Measurements from ENCODE around the gene UHRF1. TPM values are rescaled to one million over a fixed set of nuclear protein-coding genes. Genes with fewer than 3 reads are reported as not detected.

UHRF1 gene
- total RNA-seq, 1 experiment from 2014 or later = 109 TPM

GRCh38 chr19:4991996-4992698, 82.8 kb downstream of the UHRF1 start:
- Histone ChIP-seq H3K79me2 (ENCODE audit: insufficient read depth, low read length) (peaks cover 56% of the 10 kb centered on the region), H3K9me2 (ENCODE audit: insufficient read depth) (no peaks in the 10 kb centered on the region), H2AFZ (ENCODE audit: low read depth, low read length, poor library complexity, severe bottlenecking) (no peak overlapping the region), H3K4me1 (ENCODE audit: control insufficient read depth in 1 of 2, insufficient read depth in 2 of 2, low read length in 2 of 2) (peaks cover 15 to 29% of the 10 kb centered on the region in 2 experiments), H3K9me3 (ENCODE audit: control insufficient read depth in 1 of 2, insufficient read depth in 1 of 2, low read depth in 1 of 2, low read length in 2 of 2) (no peaks in the 10 kb centered on the region), H3K27ac (ENCODE audit: low read depth, low read length) (no peak overlapping the region), H3K4me2 (ENCODE audit: low read length) (no peak overlapping the region), H3K9ac (ENCODE audit: low read length) (no peak overlapping the region), H3K27me3 (ENCODE audit: insufficient read depth, low read length) (no peaks in the 10 kb centered on the region), H3K4me3 (replicated peaks in 1 of 2; ENCODE audit: low read depth in 1 of 2, low read length in 2 of 2) (no peak overlapping the region), H3K36me3 (ENCODE audit: control insufficient read depth in 1 of 2, insufficient read depth in 2 of 2, low read length in 2 of 2) (no peaks in the 10 kb centered on the region), H4K20me1 (ENCODE audit: insufficient read depth) (no peaks in the 10 kb centered on the region)
- intact Hi-C loops (cut with micrococcal nuclease) = no loop called here
- ChIA-PET RAD21 (ENCODE audit: low non-redundant PET in 1 of 2, low total read pairs in 2 of 2, uncharacterized antibody in 2 of 2, unreplicated experiment in 2 of 2) (no interaction called here), CTCF (no interaction called here), POLR2A (no interaction called here)
- ATAC-seq = no peak
- DNase-seq (ENCODE audit: low read depth, low spot score) = no peak
- no TSS peak for BruUV-seq (replicated peaks)
- TF ChIP-seq SRF (IDR thresholded peaks at IDR 0.05; ENCODE audit: low read depth) (no peak), ELF1 (IDR thresholded peaks at IDR 0.05; ENCODE audit: borderline replicate concordance, low read depth) (no peak), ATF3 (IDR thresholded peaks at IDR 0.05) (no peak), FOSL1 (IDR thresholded peaks at IDR 0.05; ENCODE audit: low read depth) (no peak), EZH2 (IDR thresholded peaks at IDR 0.05) (no peak), RAD21 (IDR thresholded peaks at IDR 0.05; ENCODE audit: low read depth) (no peak), CBX3 (IDR thresholded peaks at IDR 0.05; ENCODE audit: low read depth) (no peak), EGR1 (IDR thresholded peaks at IDR 0.05; ENCODE audit: low read depth) (no peak), REST (IDR thresholded peaks at IDR 0.05; ENCODE audit: low read depth) (no peak), JUND (IDR thresholded peaks at IDR 0.05) (no peak), ZBTB33 (IDR thresholded peaks at IDR 0.05; ENCODE audit: extremely low read depth, insufficient replicate concordance, low read length) (no peak), SIN3A (IDR thresholded peaks at IDR 0.05; ENCODE audit: low read depth) (no peak), YY1 (IDR thresholded peaks at IDR 0.05; ENCODE audit: extremely low read depth, insufficient replicate concordance, low read depth, low read length) (no peak), ZFX (IDR thresholded peaks at IDR 0.05) (no peak), EZH2phosphoT487 (IDR thresholded peaks at IDR 0.05; ENCODE audit: borderline replicate concordance) (no peak), CTCF (IDR thresholded peaks at IDR 0.05 in 2 of 3, conservative IDR thresholded peaks at IDR 0.05 in 1 of 3; ENCODE audit: borderline replicate concordance in 1 of 3, insufficient read depth in 1 of 3, low read depth in 2 of 3, low read length in 2 of 3) (no peak), CEBPB (IDR thresholded peaks at IDR 0.05; ENCODE audit: low read depth) (no peak)
